Muscle of leg (tissue), 11 donors: ENCODE measurements around the gene MATCAP1. TPM values are rescaled to one million over a fixed set of nuclear protein-coding genes. Genes with fewer than 3 reads are reported as not detected.

Source experiments
- DNase-seq: peaks from one replicate; pipeline ENCODE4 v3.0.0; 2013
- H3K27ac ChIP-seq: one replicate; pipeline ENCODE4 v1.5.1; 2013; ENCODE audit warnings: mild to moderate bottlenecking, low read length, control low read depth
- H3K27me3 ChIP-seq: one replicate; pipeline ENCODE4 v1.6.1; 2013; ENCODE audit warnings: low read length; ENCODE audit not compliant: control insufficient read depth, insufficient read depth
- H3K36me3 ChIP-seq: one replicate; pipeline ENCODE4 v1.6.1; 2013; ENCODE audit warnings: low read length; ENCODE audit not compliant: control insufficient read depth, insufficient read depth
- H3K4me1 ChIP-seq: one replicate; pipeline ENCODE4 v1.6.1; 2013; ENCODE audit warnings: low read length; ENCODE audit not compliant: control insufficient read depth, insufficient read depth
- H3K4me3 ChIP-seq: one replicate; pipeline ENCODE4 v1.5.1; 2013; ENCODE audit warnings: low read length, control low read depth
- H3K9me3 ChIP-seq: replicated peaks from 2 replicates; pipeline ENCODE4 v1.6.1; 2013; ENCODE audit warnings: low read depth, low read length; ENCODE audit not compliant: control insufficient read depth
- WGBS: methylation state at CpG from one replicate; pipeline ENCODE4 v1.1.5; 2013; ENCODE audit warnings: missing lambda C conversion rate; ENCODE audit not compliant: insufficient coverage; 5-methylcytosine and 5-hydroxymethylcytosine counted together
- polyA plus RNA-seq, 8 donors: library from polyadenylated mRNA; unstranded; fragments of 120-200 nt; gene quantifications; one replicate each; pipeline versions ENCODE4 v1.2.1 to v1.2.3, GENCODE V29; 2013; ENCODE audit warnings: inconsistent platforms in 1 of 8, low replicate concordance in 1 of 8; ENCODE audit not compliant: insufficient read length in 8 of 8, insufficient read depth in 1 of 8
- total RNA-seq: library from RNA; stranded (reverse); fragments of 120-200 nt; gene quantifications from one replicate; pipeline ENCODE4 v1.2.4, GENCODE V29; 2013

MATCAP1 gene
- total and polyA plus RNA-seq, 9 donors = 8.6 to 25.9 (median 20.7) TPM

- DNase-seq = no peak
- no peaks in the 10 kb centered on the region for H3K9me3 ChIP-seq
- H3K4me3 ChIP-seq = peak overlapping the region; percentile 95
- WGBS = 40% methylated on average over 2 of the region's 9 CpGs
- H3K27me3 ChIP-seq = no peaks in the 10 kb centered on the region
- H3K36me3 ChIP-seq = peaks cover 33% of the 10 kb centered on the region
- peaks cover 67% of the 10 kb centered on the region for H3K4me1 ChIP-seq
- no peak overlapping the region for H3K27ac ChIP-seq
These were observed 7.7 kb upstream of the MATCAP1 start for GRCh38 chr16:67191411-67191994.

- 68% methylated on average over 4 of the region's 13 CpGs for WGBS
- peaks cover 75% of the 10 kb centered on the region for H3K4me1 ChIP-seq
- H3K27ac ChIP-seq = peak overlapping the region; percentile 53
- H3K36me3 ChIP-seq = peaks cover 25% of the 10 kb centered on the region
- H3K27me3 ChIP-seq = no peaks in the 10 kb centered on the region
- no peak for DNase-seq
- H3K4me3 ChIP-seq = no peak overlapping the region
- no peaks in the 10 kb centered on the region for H3K9me3 ChIP-seq
These were observed 7.0 kb upstream of the MATCAP1 start for GRCh38 chr16:67190448-67191399.

GRCh38 chr16:67190041-67190440 is 6.3 kb upstream of the MATCAP1 start, which contains the start of gene EXOC3L1:
EXOC3L1 (minus strand) TSS chr16:67190136; CDS start chr16:67189676, 460 bp downstream.
- H3K36me3 ChIP-seq = peaks cover 18% of the 10 kb centered on the region
- H3K27me3 ChIP-seq = no peaks in the 10 kb centered on the region
- 21% methylated on average over 3 of the region's 6 CpGs for WGBS
- H3K27ac ChIP-seq = peak within 1 kb of the TSS; percentile 53
- peaks cover 81% of the 10 kb centered on the region for H3K4me1 ChIP-seq
- no peaks in the 10 kb centered on the region for H3K9me3 ChIP-seq
- peak within 1 kb of the TSS; percentile 22 for H3K4me3 ChIP-seq
- DNase-seq = no peak

GRCh38 chr16:67188798-67189197 is 5.0 kb upstream of the MATCAP1 start:
- H3K9me3 ChIP-seq = no peaks in the 10 kb centered on the region
- DNase-seq = no peak
- H3K4me3 ChIP-seq = no peak overlapping the region
- peaks cover 6% of the 10 kb centered on the region for H3K36me3 ChIP-seq
- no peaks in the 10 kb centered on the region for H3K27me3 ChIP-seq
- peaks cover 88% of the 10 kb centered on the region for H3K4me1 ChIP-seq
- 88% methylated on average over 7 of the region's 15 CpGs for WGBS
- H3K27ac ChIP-seq = no peak overlapping the region

- peaks cover 84% of the 10 kb centered on the region for H3K4me1 ChIP-seq
- 30% methylated on average over 2 of the region's 4 CpGs for WGBS
- no peaks in the 10 kb centered on the region for H3K9me3 ChIP-seq
- H3K4me3 ChIP-seq = no peak overlapping the region
- H3K27ac ChIP-seq = no peak overlapping the region
- no peak for DNase-seq
- H3K36me3 ChIP-seq = peaks cover under 1% of the 10 kb centered on the region
- no peaks in the 10 kb centered on the region for H3K27me3 ChIP-seq
These were observed 4.6 kb upstream of the MATCAP1 start for GRCh38 chr16:67188323-67188722.

DNA sequence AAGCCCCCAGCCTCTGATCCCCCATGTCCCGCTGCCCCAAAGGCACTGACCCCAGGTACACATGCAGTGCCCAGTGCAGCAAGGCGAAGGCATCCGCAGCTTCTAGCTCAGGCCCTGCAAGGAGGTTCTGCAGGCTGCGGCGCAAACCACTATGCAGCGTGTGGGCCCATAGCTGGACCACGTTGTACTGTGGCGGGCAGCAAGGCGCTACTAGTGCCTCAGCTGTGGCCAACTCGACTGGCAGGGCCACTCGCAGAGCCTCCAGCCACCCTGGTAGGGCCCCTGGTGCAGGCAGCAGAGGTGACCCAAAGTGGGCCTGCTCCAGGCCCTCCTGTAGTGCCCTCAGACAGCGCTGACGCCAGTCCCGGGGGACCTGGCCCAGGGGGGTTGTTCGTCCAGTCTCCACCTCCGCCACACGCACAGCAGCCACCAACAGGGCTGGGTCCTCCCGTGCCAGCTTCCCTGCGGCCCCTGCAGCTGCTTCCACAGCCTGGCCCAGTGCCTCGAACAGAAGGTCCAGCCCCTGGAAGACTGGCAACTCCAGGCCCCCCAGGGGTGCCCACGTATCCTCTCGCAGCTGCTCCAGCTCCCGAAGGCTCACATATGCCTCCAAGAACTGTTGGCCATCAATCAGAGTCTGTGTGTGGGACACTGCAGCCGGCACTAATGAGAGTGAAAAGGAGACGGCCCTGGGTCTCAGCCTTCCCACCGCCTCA is 3.6 kb upstream of the MATCAP1 start:
- Histone ChIP-seq H3K27me3 (no peaks in the 10 kb centered on the region), H3K9me3 (no peaks in the 10 kb centered on the region), H3K4me3 (no peak overlapping the region), H3K27ac (peak overlapping the region; percentile 63), H3K4me1 (peaks cover 82% of the 10 kb centered on the region), H3K36me3 (no peaks in the 10 kb centered on the region)
- 76% methylated on average over 21 of the region's 26 CpGs for WGBS
- DNase-seq = peak; percentile 84

GRCh38 chr16:67186550-67186950 is 2.8 kb upstream of the MATCAP1 start:
- Histone ChIP-seq H3K27ac (no peak overlapping the region), H3K9me3 (no peaks in the 10 kb centered on the region), H3K36me3 (no peaks in the 10 kb centered on the region), H3K4me1 (peaks cover 79% of the 10 kb centered on the region), H3K4me3 (no peak overlapping the region), H3K27me3 (no peaks in the 10 kb centered on the region)
- DNase-seq = no peak
- WGBS = 69% methylated on average over 2 of the region's 5 CpGs

- Histone ChIP-seq H3K27ac (no peak overlapping the region), H3K36me3 (peaks cover 3% of the 10 kb centered on the region), H3K4me1 (peaks cover 71% of the 10 kb centered on the region), H3K4me3 (no peak overlapping the region), H3K9me3 (no peaks in the 10 kb centered on the region), H3K27me3 (no peaks in the 10 kb centered on the region)
- WGBS = 15% methylated on average over 4 of the region's 12 CpGs
- no peak for DNase-seq
These were observed 1.9 kb upstream of the MATCAP1 start for GRCh38 chr16:67185651-67186134.

DNA sequence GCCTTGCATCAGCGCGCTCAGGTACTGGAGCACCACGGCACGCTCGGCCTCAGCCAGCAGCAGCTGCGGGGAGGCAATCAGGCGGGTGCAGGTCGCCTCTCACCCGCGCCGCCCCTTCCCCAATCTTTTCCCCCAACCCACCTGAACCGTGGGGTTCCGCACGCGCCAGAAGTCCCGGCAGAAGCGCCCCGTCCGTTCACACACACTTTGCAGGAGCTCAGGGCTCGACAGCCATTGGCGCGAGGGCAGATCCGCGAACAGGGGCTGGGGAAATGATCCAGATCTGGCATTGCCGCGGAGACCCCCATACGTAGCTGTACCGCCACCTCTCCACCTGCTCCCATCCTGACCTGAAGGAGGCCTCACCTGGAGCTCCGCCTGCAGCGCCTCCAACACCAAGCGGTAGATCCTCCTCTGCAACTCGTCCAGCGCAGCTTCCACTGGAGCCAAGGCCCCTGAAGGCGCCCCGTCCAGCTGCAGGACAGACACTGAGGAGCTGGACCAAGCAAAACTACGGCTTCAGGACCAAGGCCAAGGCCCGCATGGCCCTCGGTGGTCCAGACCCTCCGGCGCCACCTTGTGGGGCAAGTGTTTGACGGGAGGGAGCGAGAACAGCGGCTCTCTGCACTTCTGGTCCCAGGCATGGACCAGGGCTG is 1.4 kb upstream of the MATCAP1 start:
- H3K27ac ChIP-seq = no peak overlapping the region
- H3K9me3 ChIP-seq = no peaks in the 10 kb centered on the region
- H3K36me3 ChIP-seq = peaks cover 7% of the 10 kb centered on the region
- 9% methylated on average over 41 of the region's 43 CpGs for whole genome bisulfite sequencing
- peak; percentile 94 for DNase-seq
- peak overlapping the region; percentile 15 for H3K4me3 ChIP-seq
- peaks cover 66% of the 10 kb centered on the region for H3K4me1 ChIP-seq
- H3K27me3 ChIP-seq = no peaks in the 10 kb centered on the region
